Measurements from ENCODE around the gene TRDMT1.

Gene TRDMT1

GRCh38 chr10:17209302-17209701 is 7.8 kb upstream of the TRDMT1 start:
- no peak for DNase-seq

GRCh38 chr10:17208476-17208875 is 7.0 kb upstream of the TRDMT1 start:
- DNase-seq, result no peak

GRCh38 chr10:17206210-17206709 is 4.8 kb upstream of the TRDMT1 start:
- DNase-seq, result peak; percentile 48 to 78

GRCh38 chr10:17203416-17203815 is 1.9 kb upstream of the TRDMT1 start:
- DNase-seq, result no peak

- no peak for DNase-seq
These were observed 1.5 kb upstream of the TRDMT1 start for GRCh38 chr10:17202999-17203398.

GRCh38 chr10:17202506-17202905 is 1.0 kb upstream of the TRDMT1 start:
- no peak for DNase-seq

GRCh38 chr10:17201794-17202116 is 283 bp upstream of the TRDMT1 start:
- DNase-seq, result no peak

GRCh38 chr10:17200001-17200911 is 1.2 kb downstream of the TRDMT1 start:
- DNase-seq, result no peak

- no peak for DNase-seq
These were observed 2.1 kb downstream of the TRDMT1 start for GRCh38 chr10:17199351-17199804.

GRCh38 chr10:17196573-17196972 is 4.9 kb downstream of the TRDMT1 start:
- no peak for DNase-seq

- no peak for DNase-seq
These were observed 5.4 kb downstream of the TRDMT1 start for GRCh38 chr10:17196045-17196444.

GRCh38 chr10:17195083-17195482 is 6.4 kb downstream of the TRDMT1 start:
- no peak for DNase-seq

GRCh38 chr10:17190602-17191001 is 10.9 kb downstream of the TRDMT1 start:
- no peak for DNase-seq

GRCh38 chr10:17188644-17189172 is 12.8 kb downstream of the TRDMT1 start:
- DNase-seq, result no peak

- DNase-seq, result no peak
These were observed 15.6 kb downstream of the TRDMT1 start for GRCh38 chr10:17185873-17186272.

- no peak for DNase-seq
These were observed 18.4 kb downstream of the TRDMT1 start for GRCh38 chr10:17183110-17183509.

GRCh38 chr10:17181751-17182150 is 19.7 kb downstream of the TRDMT1 start:
- no peak for DNase-seq

GRCh38 chr10:17181110-17181509 is 20.4 kb downstream of the TRDMT1 start:
- DNase-seq, result no peak

- DNase-seq, result no peak
These were observed 22.5 kb downstream of the TRDMT1 start for GRCh38 chr10:17179002-17179401.

GRCh38 chr10:17178006-17178405 is 23.5 kb downstream of the TRDMT1 start:
- no peak for DNase-seq

- DNase-seq, result no peak
These were observed 24.5 kb downstream of the TRDMT1 start for GRCh38 chr10:17177014-17177413.

- DNase-seq, result no peak
These were observed 25.4 kb downstream of the TRDMT1 start for GRCh38 chr10:17176091-17176490.

- DNase-seq, result peak in 1 of 2 donors; percentile 13
These were observed 25.9 kb downstream of the TRDMT1 start for GRCh38 chr10:17175551-17175950.

GRCh38 chr10:17174626-17175025 is 26.8 kb downstream of the TRDMT1 start:
- no peak for DNase-seq
